GM18867 (cell line): ENCODE results near the gene RHOT1.
"Not testable (repeated sequence)": the region's sequence is repeated elsewhere in the genome, so short reads cannot be mapped to it uniquely, and the experiment has no call there.

ENCODE experiments used
- ATAC-seq: cut with Tn5 transposase; IDR thresholded peaks from one replicate; pipeline ENCODE4 v1.9.1; 2021; ENCODE audit warnings: mild to moderate bottlenecking, moderate library complexity; ENCODE audit not compliant: unreplicated experiment

RHOT1 gene

DNA sequence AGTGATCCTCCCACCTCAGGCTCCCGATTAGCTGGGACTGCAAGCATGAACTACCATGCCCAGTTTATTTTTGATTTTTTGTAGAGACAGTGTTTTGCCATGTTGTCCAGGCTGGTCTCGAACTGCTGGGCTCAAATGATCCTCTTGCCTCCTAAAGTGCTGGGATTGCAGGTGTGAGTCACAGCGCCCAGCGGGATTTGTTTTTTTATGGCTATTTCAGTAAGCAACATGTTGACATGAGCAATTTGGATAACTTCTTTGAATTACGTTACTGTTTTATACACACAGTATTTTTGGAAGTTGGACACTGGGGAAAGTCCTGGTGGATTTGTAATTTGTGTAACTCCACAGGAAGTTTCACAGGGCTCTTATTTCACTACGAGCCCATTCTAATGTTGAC, 18.5 kb upstream of the RHOT1 start:
- no peak for ATAC-seq

DNA sequence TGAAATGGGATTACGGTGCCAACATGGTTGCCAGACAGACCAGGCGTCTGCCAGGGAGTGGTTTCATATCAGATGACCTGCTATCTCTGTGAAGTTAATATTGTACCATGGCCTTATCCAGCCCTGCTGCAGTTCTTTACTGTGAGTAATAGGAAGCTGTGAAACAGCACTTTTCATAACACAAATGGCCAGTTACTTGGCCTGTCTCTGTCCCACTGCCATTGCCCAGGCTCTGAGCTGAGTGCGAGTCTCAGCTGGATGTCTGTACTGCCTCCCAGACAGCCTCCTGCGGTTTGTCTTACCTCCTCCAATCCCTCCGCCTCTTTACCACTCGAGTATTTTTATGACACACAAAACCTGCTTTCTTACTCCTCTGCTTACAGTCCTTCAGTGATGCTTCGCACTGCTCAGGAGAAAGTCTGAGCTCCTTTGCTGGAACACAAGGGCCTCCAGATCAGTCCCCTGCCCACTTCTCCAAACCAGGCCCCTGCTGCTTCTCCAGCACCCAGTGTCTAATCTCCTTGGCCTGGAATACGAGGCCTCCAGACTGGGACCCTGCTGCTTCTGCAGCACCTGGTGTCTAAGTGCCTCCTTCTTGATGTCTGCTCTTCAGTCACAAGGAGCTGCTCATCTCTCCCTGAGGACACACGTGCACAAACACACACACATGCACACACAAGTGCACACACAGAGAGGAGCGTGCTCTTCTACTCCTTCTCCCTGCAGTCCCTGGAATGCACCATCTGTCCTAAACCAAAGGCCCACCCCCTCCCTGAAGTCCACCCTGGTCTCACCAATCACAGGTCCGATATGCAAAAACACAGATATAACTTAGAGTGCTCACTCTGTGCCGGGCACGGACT, 17.1 kb upstream of the RHOT1 start:
- no peak for ATAC-seq

DNA sequence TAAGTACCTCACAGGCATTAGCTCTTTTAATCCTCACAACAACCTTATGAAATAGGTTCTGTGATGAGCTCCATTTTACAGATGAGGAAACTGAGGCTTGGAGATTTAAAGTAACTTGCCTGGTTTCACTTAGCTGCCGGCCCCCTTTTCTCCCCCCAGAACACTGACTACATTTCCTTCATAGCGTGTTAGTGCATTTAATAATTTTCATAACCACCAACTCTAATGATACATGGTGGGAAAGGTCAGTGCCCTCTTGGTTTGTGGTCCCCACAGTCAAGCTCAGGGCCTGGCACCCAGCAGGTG, 16.5 kb upstream of the RHOT1 start:
- no peak for ATAC-seq

DNA sequence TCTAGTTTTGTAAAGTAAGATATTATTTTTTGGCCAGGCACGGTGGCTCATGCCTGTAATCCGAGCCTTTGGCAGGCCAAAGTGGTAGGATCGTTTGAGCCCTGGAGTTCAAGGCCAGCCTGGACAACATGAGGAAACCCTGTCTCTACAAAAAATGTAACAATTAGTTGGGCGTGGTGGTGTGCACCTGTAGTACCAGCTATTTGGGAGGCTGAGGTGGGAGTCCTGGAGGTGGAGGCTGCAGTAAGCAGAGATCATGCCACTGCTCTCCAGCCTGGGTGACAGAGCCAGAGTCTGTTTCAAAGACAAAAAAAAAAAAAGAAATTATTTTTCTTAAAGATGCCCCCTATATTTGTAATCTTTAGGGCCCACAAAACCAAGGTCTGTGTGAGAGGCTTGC, 16.0 kb upstream of the RHOT1 start:
- ATAC-seq = no peak

DNA sequence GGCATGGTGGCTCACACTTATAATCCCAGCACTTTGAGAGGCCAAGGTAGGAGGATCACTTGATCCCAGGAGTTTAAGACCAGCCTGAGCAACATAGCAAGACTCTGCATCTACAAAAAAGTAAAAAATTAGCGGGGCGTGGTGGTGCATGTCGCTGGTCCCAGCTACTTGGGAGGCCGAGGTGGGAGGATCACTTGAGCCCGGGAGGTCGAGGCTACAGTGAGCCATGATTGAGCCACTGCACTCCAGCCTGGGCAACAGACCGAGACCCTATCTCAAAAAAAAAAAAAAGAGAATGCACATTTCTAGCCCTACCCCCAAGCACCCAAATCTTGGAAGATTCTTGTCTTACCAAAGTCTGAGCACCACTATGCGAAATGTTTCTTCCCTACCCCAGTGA, 15.6 kb upstream of the RHOT1 start:
- ATAC-seq = no peak

DNA sequence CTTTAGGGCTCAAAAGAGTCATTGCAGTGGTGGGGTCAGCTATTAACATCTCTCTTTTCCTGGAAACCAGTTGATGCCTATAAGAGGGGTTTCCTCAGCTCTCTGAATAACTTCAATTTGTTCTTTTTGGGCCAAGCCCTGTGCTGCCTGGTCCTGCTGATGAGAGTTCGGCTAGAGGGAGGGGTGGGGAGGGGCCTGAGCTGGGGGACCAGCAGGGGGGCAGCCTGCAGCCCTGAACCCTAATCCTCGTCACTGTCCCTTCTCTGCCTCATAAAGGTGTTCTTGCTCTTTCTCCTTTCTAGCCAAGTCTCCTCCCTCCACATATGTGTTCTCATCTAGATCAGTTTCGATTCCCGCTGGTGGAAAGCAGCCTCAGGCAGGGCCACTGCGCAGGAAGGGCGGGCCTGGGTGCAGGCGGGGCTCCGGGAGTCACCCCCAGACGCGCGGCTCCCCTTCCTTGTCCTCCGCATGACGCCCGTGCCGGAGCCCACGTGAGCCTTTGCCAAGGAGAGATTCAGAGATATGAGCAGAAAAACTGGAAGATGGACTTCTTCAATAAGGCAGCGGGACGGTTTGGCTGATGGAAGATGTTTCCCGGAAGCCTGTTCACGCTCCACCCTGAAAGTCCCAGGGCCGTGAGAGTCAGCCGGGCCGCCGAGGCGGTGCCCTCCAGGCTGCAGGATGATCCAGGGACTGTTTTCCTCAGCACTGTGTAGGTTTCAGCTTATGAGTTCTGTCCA, 15.0 kb upstream of the RHOT1 start:
- ATAC-seq = peak; percentile 84

DNA sequence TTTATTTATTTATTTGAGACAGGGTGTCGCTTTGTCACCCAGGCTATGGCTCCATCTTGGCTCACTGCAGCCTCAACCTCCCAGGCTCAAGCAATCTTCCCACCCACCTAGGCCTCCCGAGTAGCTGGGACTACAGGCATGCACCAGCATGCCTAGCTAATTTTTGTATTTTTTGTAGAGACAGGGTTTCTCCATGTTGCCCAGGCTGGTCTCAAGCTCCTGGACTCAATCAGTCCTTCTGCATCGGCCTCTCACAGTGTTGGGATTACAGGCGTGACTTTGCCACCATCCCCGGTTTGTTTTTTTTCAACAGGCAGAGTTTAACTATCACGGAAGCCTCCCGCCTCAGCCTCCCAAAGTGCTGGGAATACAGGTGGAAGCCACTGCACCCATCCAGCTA, 13.8 kb upstream of the RHOT1 start:
- not testable (repeated sequence) for ATAC-seq

DNA sequence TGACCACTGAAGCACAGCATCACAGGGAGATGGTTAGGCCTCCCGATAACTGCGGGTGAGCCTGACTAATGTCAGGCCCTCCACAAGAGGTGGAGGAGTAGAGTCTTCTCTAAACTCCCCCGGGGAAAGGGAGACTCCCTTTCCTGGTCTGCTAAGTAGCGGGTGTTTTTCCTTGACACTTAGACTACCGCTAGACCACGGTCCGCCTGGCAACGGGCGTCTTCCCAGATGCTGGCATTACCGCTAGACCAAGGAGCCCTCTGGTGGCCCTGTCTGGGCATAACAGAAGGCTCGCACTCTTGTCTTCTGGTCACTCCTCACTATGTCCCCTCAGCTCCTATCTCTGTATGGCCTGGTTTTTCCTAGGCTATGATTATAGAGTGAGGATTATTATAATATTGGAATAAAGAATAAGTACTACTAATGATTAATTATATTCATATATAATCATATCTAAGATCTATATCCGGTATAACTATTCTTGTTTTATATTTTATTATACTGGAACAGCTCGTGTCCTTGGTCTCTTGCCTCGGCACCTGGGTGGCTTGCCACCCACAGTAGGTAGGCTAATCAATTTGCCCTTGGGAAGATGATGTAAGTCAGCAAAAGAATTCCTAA, 6.7 kb upstream of the RHOT1 start:
- ATAC-seq = not testable (repeated sequence)

DNA sequence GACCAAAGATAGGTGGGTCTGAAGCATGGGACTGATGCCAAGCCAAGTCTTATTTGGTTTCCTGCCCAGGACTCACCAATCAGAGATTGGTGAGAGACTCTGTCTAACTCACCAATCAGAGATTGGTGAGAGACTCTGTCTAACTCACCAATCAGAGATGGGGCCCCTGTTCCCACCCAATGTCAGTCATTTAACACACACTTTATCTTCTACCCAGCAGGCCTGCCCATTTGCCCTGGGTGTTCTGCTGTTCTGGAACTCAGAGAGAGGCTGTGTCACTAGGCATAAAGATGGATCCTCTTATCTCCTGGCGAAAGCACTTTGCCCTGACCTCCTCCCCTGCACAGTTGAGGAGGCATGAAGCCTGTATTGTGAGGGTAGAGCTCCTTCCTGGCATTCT, 5.4 kb upstream of the RHOT1 start:
- ATAC-seq = no peak

DNA sequence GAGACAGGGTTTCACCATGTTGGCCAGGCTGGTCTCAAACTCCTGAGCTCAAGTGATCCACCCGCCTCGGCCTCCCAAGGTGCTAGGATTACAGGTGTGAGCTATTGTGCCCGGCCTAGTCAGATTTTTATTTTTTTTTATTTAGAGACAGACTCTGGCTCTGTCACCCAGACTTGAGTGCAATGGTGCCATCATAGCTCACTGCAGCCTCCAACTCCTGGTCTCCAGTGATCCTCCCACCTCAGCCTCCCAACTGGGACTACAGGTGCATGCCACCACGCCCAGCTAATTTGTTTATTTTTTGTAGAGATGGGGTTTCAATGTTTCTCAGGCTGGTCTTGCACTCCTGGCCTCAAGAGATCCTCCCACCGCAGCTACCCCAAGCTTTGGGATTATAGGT, 2.8 kb upstream of the RHOT1 start:
- ATAC-seq = not testable (repeated sequence)

DNA sequence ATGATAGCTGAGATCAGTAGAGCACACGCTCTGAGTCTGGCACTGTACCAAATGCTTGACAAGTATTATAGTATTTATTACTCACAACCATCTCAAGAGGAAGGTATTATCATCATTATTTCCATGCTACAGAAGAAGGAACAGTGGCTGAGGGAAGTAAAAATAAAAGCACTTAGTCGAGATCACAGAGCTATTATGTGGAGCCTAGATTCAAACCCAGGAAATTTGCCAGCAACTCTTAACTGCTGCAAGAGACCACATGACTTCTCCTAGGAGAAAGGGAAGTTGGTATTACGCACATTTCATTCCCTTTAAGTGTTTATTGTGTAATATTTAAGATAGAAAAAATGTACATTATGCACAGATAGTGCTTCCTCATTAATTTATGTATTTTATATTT, 1.0 kb upstream of the RHOT1 start:
- no peak for ATAC-seq

DNA sequence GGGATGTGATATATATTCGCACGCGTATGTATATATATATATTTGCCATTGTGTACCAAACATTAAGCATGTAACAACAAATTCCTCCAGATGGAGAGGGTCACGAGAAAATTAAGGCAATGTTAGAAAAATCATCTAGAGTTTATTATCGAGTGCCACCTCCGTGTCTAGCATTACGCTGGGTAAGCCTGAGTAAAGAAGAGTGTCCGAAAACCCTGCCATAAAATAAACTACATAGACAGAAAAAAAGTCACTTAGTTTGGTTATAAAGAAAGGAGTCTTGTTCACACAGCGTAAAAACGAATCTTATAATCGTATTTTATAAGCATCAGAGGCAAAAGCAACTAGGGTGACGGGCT, 644 bp upstream of the RHOT1 start:
- ATAC-seq = no peak

DNA sequence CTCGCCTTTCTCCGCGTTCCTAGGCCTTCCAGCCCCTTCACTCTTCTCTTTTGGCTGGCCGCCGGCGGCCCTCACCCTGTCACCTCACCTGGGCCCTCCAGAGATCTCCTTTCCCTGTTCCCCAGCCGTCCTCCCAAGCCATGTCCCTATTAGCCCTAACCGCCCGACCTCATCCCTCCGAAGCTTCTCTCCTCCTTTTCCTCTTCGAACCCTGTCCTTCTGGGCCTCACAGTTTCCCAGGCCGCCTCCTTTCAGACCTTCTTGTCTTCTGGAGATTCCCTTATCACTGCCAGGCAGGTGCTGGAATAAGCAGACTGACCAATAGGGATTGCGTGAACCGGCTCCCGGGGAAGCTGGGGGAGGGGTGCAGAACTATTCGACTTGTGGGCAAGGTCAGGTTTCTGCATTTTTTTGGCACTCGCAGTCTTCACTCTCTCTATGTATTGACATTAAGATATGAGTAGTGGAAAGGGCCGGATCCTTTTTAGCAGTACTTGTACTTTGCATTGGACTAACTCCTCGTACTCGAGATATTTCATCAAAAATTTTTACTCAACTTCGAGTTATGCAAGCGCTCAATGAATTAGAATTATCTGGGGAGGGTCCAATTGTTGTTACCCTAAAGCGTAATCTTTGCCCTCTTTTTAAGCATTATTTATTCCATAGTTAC, 690 bp downstream of the RHOT1 start:
- no peak for ATAC-seq

DNA sequence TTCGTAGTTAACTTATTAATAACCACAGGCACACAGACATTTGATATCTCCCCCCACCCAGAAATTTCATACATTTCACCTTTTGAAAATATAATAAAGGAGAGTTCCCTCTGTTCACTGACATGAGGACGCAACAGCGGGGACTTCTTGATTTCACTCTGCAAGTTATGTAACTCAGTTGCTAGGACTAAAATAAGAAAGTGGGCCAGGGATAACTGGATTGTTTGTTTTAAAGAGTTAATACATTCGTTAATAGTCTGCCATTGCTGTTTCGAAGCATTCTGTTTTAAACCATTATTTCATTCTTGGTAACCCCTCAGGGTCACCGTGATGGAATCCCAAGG, 1.2 kb downstream of the RHOT1 start:
- no peak for ATAC-seq

DNA sequence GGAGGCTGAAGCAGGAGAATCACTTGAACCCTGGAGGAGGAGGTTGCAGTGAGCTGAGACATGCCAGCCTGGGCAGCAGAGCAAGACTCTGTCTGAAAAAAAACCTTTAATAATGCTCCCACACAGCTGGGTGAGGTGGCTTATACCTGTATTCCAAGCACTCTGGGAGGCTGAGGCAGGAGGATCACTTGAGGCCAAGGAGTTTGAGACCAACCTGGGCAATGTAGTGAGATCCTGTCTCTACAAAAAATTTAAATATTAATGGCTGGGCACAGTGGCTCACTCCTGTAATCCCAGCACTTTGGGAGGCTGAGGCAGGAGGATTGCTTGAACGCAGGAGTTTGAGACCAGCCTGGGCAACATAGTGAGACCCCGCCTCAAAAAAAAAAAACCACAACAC, 2.1 kb downstream of the RHOT1 start:
- not testable (repeated sequence) for ATAC-seq

DNA sequence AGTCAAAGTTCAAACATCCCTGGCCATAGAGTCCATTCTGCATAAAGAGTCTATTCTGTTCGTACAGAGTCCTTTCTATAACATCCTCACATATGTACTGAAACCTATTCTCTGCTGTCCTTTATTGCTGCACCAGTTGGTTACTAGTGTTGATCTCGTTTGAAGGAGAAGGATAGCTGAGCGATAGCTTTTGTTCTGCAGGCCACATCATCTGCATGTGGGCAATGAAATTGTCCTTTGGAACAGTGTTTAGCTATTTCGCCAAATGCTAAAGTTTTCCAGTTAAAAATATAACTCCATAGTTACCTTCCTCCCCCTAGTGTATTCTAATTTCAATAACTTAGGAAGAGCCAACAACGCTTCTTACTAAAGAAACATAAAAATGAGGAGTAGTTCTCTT, 6.0 kb downstream of the RHOT1 start:
- ATAC-seq = no peak

DNA sequence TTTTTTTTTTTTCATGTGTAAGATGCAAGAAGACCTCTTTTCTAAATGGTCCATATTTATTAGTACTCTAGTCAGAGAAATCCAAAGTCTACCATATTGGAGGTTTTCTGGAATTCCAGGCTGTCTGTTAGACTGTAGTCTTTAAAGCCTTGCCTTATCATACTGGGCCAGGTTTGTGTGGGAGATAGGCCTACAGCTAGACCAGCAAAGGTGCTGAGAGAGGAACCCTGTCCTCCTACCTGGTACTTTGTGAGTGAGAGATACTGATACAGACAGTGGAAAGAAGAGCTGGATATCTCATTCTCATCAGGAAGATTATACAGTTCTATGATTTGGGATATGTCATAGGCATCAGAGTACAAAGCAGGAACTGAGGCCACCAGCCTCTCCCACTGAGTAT, 8.1 kb downstream of the RHOT1 start:
- ATAC-seq = no peak

DNA sequence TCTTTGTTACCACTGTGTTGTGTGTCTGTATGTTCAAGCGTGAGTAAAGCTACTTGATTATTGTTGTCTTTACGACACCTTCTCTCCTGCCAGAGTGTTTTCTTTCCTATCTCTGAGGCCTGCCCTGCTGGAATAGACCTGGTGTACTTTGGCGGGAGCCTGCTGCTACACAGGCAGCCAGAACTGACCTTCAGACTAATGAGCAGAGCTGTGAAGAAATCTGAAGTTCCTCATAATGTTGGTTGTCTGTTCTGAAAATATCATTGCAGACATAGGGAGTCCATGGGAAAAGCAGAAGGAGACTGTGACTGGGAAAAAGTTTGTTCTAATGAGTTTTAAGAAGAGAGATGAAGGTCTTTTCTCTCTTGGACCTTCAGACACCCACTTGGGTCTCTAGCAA, 9.8 kb downstream of the RHOT1 start:
- ATAC-seq = no peak

DNA sequence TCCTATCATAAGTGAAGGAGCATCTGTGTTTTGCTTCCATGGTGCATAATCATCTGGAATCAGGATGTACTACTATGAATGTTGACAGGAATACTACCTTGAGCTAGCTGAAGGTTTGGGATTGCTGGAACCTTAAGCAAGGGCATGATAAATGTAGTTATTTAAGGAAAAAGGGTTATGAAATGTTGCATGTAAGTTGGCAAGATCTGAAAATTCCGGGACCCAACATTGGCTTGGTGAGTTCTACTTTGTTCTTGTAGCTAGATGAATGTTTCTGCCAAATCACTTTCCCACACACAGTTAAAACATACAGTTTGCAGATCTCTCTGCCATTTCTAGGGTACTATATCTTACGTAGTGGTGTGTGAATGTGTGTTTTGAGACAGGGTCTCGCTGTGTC, 13.6 kb downstream of the RHOT1 start:
- ATAC-seq = no peak

DNA sequence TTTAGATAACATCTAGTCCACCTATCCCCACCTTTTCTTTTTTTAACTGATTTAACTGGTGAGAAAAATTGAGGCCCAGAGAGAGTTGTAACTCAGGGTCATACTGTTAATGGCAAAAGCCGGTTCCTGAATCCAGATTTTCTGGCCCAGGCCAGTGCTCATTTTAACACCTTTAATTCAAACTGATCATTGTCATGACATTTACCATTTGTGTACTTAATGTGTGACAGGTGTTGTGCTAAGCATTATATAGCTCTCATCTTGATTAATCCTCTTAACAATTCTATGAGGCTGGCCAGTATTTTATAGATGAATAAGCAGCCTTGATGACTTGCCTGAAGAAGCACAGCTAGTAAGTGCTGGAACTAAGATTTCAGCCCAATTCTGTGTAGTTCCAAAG, 14.4 kb downstream of the RHOT1 start:
- no peak for ATAC-seq

DNA sequence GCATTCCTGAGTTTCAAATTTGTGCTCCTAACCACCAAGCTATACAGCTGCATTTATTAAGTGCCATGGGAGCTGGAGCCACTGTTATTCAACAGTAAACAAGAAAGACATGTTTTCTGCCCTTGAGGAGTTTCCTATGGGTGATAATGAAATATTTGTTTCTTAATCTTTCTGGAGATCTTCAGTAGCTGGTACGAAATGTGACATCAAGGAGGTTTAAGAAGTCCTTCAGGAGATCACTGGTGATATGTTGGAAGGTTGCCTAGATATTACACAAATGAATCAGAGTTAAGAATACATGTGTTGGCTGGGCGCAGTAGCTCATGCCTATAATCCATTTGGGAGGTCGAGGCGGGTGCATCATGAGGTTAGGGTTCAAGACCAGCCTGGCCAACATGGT, 14.9 kb downstream of the RHOT1 start:
- no peak for ATAC-seq
